GM12878 (cell line): Measurements from ENCODE around the gene FRMD3. TPM values are rescaled to one million over a fixed set of nuclear protein-coding genes. Genes with fewer than 3 reads are reported as not detected.

Source experiments
- ATAC-seq: fragments of 200-7000 bp; cut with Tn5 transposase; 3 replicates; pipeline ENCODE4 v1.9.1; 2020; ENCODE audit warnings: mild to moderate bottlenecking, moderate library complexity
- BruUV-seq: library from RNA; stranded (reverse); fragments of 400-500 nt; replicated peaks from 2 replicates; lab custom pipeline; 2021; lab: Mats Ljungman, UMichigan
- CTCF ChIA-PET: fragments of 300-600 bp; sonication (Branson Sonifier 250); formaldehyde crosslinking; extraction: SDS; loops from one replicate; lab custom pipeline; 2021; ENCODE audit warnings: inconsistent platforms; lab: Yijun Ruan, JAX
- POLR2A ChIA-PET: fragments of 350-600 bp; formaldehyde crosslinking; extraction: SDS; loops from one replicate; lab custom pipeline; 2021; ENCODE audit warnings: inconsistent platforms; lab: Charles Lee
- RAD21 ChIA-PET: fragments of 300-600 bp; sonication (Branson Sonifier 250); formaldehyde crosslinking; loops from one replicate; lab custom pipeline; 2023; ENCODE audit warnings: antibody characterized with exemption; ENCODE audit not compliant: unreplicated experiment; lab: Charles Lee
- SMC1A ChIA-PET: fragments of 300-600 bp; sonication (Branson Sonifier 250); formaldehyde crosslinking; loops from one replicate; lab custom pipeline; 2023; ENCODE audit not compliant: unreplicated experiment, uncharacterized antibody; lab: Charles Lee
- DNase-seq: peaks from one replicate; pipeline ENCODE4 v3.0.0-alpha.2; 2011; ENCODE audit warnings: low read depth, low spot score
- FAIRE-seq: peaks from 3 replicates; lab custom pipeline; 2011; peaks lifted over from hg19 to GRCh38; lab: Jason Lieb, UNC
- H2AFZ ChIP-seq: 2 replicates; pipeline ENCODE4 v1.6.0; 2011; ENCODE audit warnings: low read depth, low read length, control low read depth; ENCODE audit not compliant: control insufficient read depth
- H3K27ac ChIP-seq: 2 replicates; pipeline ENCODE4 v1.5.1; 2011; ENCODE audit warnings: control low read depth; ENCODE audit not compliant: control insufficient read depth, insufficient read depth
- H3K27me3 ChIP-seq, 2 experiments: replicated peaks in 1 of 2; 2 replicates each; pipeline versions ENCODE4 v1.6.0 to v1.6.1; 2011; ENCODE audit warnings: low read length in 1 of 2; ENCODE audit not compliant: control insufficient read depth in 2 of 2, insufficient read depth in 2 of 2
- H3K36me3 ChIP-seq, 2 experiments: 2 replicates each; pipeline ENCODE4 v1.5.1; 2011; ENCODE audit warnings: low read length in 1 of 2; ENCODE audit not compliant: control insufficient read depth in 2 of 2, insufficient read depth in 2 of 2
- H3K4me1 ChIP-seq: 2 replicates; pipeline ENCODE4 v1.6.1; 2011; ENCODE audit warnings: mild to moderate bottlenecking, low read length, moderate library complexity, mixed read lengths; ENCODE audit not compliant: control insufficient read depth, insufficient read depth
- H3K4me2 ChIP-seq: 2 replicates; pipeline ENCODE4 v1.6.0; 2011; ENCODE audit warnings: control low read depth; ENCODE audit not compliant: control insufficient read depth, insufficient read depth
- H3K4me3 ChIP-seq: fragments of 200-600 bp; sonication (generic); 2 replicates; pipeline ENCODE4 v1.5.1; 2016
- H3K79me2 ChIP-seq: 2 replicates; pipeline ENCODE4 v1.6.0; 2011; ENCODE audit warnings: low read length; ENCODE audit not compliant: control insufficient read depth, insufficient read depth
- H3K9ac ChIP-seq: 2 replicates; pipeline ENCODE4 v1.8.0; 2011; ENCODE audit warnings: low read length, control low read depth, mixed read lengths; ENCODE audit not compliant: control insufficient read depth, insufficient read depth
- H3K9me3 ChIP-seq: replicated peaks from 3 replicates; pipeline ENCODE4 v1.5.1; 2011; ENCODE audit warnings: mild to moderate bottlenecking, low read length; ENCODE audit not compliant: control insufficient read depth, insufficient read depth
- H4K20me1 ChIP-seq: 2 replicates; pipeline ENCODE4 v1.6.0; 2011; ENCODE audit not compliant: control insufficient read depth, insufficient read depth
- E4F1 ChIP-seq: fragments of 450-650 bp; IDR thresholded peaks from 2 replicates; pipeline ENCODE4 v1.6.1; 2018; ENCODE audit warnings: borderline replicate concordance, mild to moderate bottlenecking; ENCODE audit not compliant: partially characterized antibody
- EZH2 ChIP-seq: IDR thresholded peaks from 2 replicates; pipeline ENCODE4 v1.6.1; 2012; ENCODE audit warnings: low read depth, mild to moderate bottlenecking, control low read depth, inconsistent platforms, low read length, borderline replicate concordance; ENCODE audit not compliant: control insufficient read depth
- HCFC1 ChIP-seq: fragments of 150-350 bp; IDR thresholded peaks from 2 replicates; pipeline ENCODE4 v1.6.1; 2014; ENCODE audit warnings: low read length
- HDAC2 ChIP-seq: fragments of 200-600 bp; sonication (generic); IDR thresholded peaks from 2 replicates; pipeline ENCODE4 v1.6.1; 2017
- IKZF1 ChIP-seq: fragments of 450-650 bp; conservative IDR thresholded peaks from 2 replicates; pipeline ENCODE4 v1.6.1; 2017; ENCODE audit warnings: antibody characterized with exemption, mild to moderate bottlenecking
- IKZF2 ChIP-seq, 2 experiments: fragments of 450-650 bp; IDR thresholded peaks; 2 replicates each; pipeline ENCODE4 v1.6.1; 2017; ENCODE audit warnings: mild to moderate bottlenecking in 2 of 2, moderate library complexity in 2 of 2
- NR2F1 ChIP-seq: fragments of 450-650 bp; conservative IDR thresholded peaks from 2 replicates; pipeline ENCODE4 v1.6.1; 2017; ENCODE audit warnings: mild to moderate bottlenecking
- SIN3A ChIP-seq: IDR thresholded peaks from 2 replicates; pipeline ENCODE4 v1.6.1; 2012; ENCODE audit warnings: low read depth, low read length, improper control_type of control experiment
- SUPT20H ChIP-seq: IDR thresholded peaks from 2 replicates; pipeline ENCODE4 v1.6.1; 2011; ENCODE audit warnings: low read depth, mild to moderate bottlenecking, low read length, moderate library complexity, borderline replicate concordance; ENCODE audit not compliant: control insufficient read depth
- ZBTB4 ChIP-seq: fragments of 450-650 bp; formaldehyde crosslinking; IDR thresholded peaks from 2 replicates; pipeline ENCODE4 v1.4.0; 2022; ENCODE audit warnings: mild to moderate bottlenecking, moderate library complexity
- ZBTB40 ChIP-seq: fragments of 450-650 bp; IDR thresholded peaks from 2 replicates; pipeline ENCODE4 v1.6.1; 2016; ENCODE audit warnings: mild to moderate bottlenecking, moderate library complexity, borderline replicate concordance
- WGBS: methylation state at CpG from one replicate; pipeline ENCODE4 v1.1.6; 2016; ENCODE audit warnings: low lambda C conversion rate; ENCODE audit not compliant: insufficient replicate concordance, insufficient coverage; ENCODE audit errors: missing lambda C conversion rate; 5-methylcytosine and 5-hydroxymethylcytosine counted together
- in situ Hi-C: fragments of 300-500 bp; cut with MboI; formaldehyde crosslinking; loops from 9 replicates; pipeline ENCODE4 v1.14.3; 2018; ENCODE audit warnings: mixed read lengths
- intact Hi-C: fragments of 100-400 bp; cut with micrococcal nuclease; formaldehyde crosslinking; loops from one replicate; pipeline ENCODE4 v1.14.2; 2022; ENCODE audit not compliant: unreplicated experiment
- polyA plus RNA-seq, 11 experiments: library from polyadenylated mRNA; depleted of rRNA in 4 of 11; unstranded in 6 of 11; stranded (reverse) in 5 of 11; fragments of >200 nt; fragmentation: Nextera tagmentation in 4 of 11; fragmentation: Illumina TruSeq in 1 of 11; extraction: Ambion mirVana in 4 of 11; extraction: Trizol in 1 of 11; gene quantifications; 1 replicate in 1 of 11; 2 replicates in 10 of 11; pipeline versions ENCODE4 v1.2.1 to v1.2.3, GENCODE V29; 2011 to 2016; ENCODE audit warnings: inconsistent platforms in 2 of 11, missing spikeins in 2 of 11, low read depth in 1 of 11
- total RNA-seq, 4 experiments: library from RNA; depleted of rRNA in 3 of 4; stranded (reverse); fragments of >200 nt in 3 of 4; fragmentation: Illumina TruSeq in 1 of 4; extraction: Trizol in 1 of 4; gene quantifications; 2 replicates each; pipeline versions ENCODE4 v1.2.1 to v1.2.3, GENCODE V29; 2013 to 2021

FRMD3 gene
- total and polyA plus RNA-seq, 10 of the 15 experiments (the other 5 are each of a cell fraction or from before 2014, with no cell fraction given), result 0.04 to 0.68 (median 0.21) TPM; not detected in 1

- Histone ChIP-seq H3K4me3 (no peak overlapping the region), H4K20me1 (no peaks in the 10 kb centered on the region), H3K79me2 (no peaks in the 10 kb centered on the region), H3K9me3 (no peaks in the 10 kb centered on the region), H3K4me1 (no peaks in the 10 kb centered on the region), H2AFZ (no peak overlapping the region), H3K27ac (no peak overlapping the region), H3K9ac (no peak overlapping the region), H3K36me3 (no peaks in the 10 kb centered on the region), H3K4me2 (no peak overlapping the region), H3K27me3 (no peaks in the 10 kb centered on the region)
- BruUV-seq, result no TSS peak
- 28% methylated on average over 4 of the region's 4 CpGs for WGBS
- in situ Hi-C loops, result no loop called here
- DNase-seq (no peak), FAIRE-seq (no peak), ATAC-seq (no peak)
- intact Hi-C loops, result no loop called here
- ChIA-PET RAD21 (no interaction called here), CTCF (no interaction called here), POLR2A (no interaction called here), SMC1A (no interaction called here)
- no peak for TF ChIP-seq ZBTB40
- no peak for TF ChIP-seq IKZF2 (IDR thresholded peaks at IDR 0.05)
- TF ChIP-seq HCFC1, result no peak
- TF ChIP-seq SIN3A, result no peak
- TF ChIP-seq NR2F1, result no peak
- TF ChIP-seq EZH2, result no peak
- TF ChIP-seq HDAC2, result no peak
- no peak for TF ChIP-seq E4F1
- no peak for TF ChIP-seq SUPT20H
- TF ChIP-seq IKZF1, result no peak
- no peak for TF ChIP-seq ZBTB4 (CRISPR knock-in tag)
Observed at GRCh38 chr9:83430681-83431080, 107.5 kb downstream of the FRMD3 start.
